Breast epithelium (tissue), 4 donors: ENCODE data around the gene ANKS1B. TPM values are rescaled to one million over a fixed set of nuclear protein-coding genes. Genes with fewer than 3 reads are reported as not detected.
"Not testable (repeated sequence)": the region's sequence is repeated elsewhere in the genome, so short reads cannot be mapped to it uniquely, and the experiment has no call there.

Source experiments
- DNase-seq, 2 donors: peaks; one replicate each; pipeline ENCODE4 v3.0.0-alpha.2; 2019; ENCODE audit warnings: low spot score in 2 of 2
- H3K27ac ChIP-seq, 2 donors: fragments of 200-600 bp; sonication (generic) in 1 of 2; one replicate each; pipeline ENCODE4 v1.5.1; 2016 to 2019; ENCODE audit warnings: mild to moderate bottlenecking in 1 of 2
- H3K27me3 ChIP-seq, 2 donors: fragments of 200-600 bp; sonication (generic) in 1 of 2; one replicate each; pipeline versions ENCODE4 v1.5.1 to v1.6.0; 2017 to 2019; ENCODE audit warnings: control low read depth in 1 of 2, mild to moderate bottlenecking in 1 of 2
- H3K36me3 ChIP-seq: fragments of 200-600 bp; one replicate; pipeline ENCODE4 v1.5.1; 2019
- H3K4me1 ChIP-seq, 2 donors: fragments of 200-600 bp; sonication (generic); one replicate each; pipeline ENCODE4 v1.5.1; 2016 to 2019; ENCODE audit warnings: control low read depth in 1 of 2
- H3K4me3 ChIP-seq, 3 donors: fragments of 200-600 bp; sonication (generic); 1 replicate in 2 of 3; 2 replicates in 1 of 3; pipeline ENCODE4 v1.5.1; 2016 to 2019; ENCODE audit warnings: mild to moderate bottlenecking in 3 of 3, moderate library complexity in 2 of 3
- H3K9me3 ChIP-seq, 2 donors: fragments of 200-600 bp; sonication (generic) in 1 of 2; one replicate each; pipeline ENCODE4 v1.5.1; 2016 to 2019; ENCODE audit warnings: control low read depth in 1 of 2
- POLR2A ChIP-seq: fragments of 450-650 bp; IDR thresholded peaks from one replicate; pipeline ENCODE4 v1.6.1; 2016; ENCODE audit warnings: antibody characterized with exemption, mild to moderate bottlenecking, moderate library complexity
- POLR2AphosphoS5 ChIP-seq, 3 donors: sonication (generic); formaldehyde crosslinking; IDR thresholded peaks; one replicate each; pipeline ENCODE4 v1.6.1; 2017; ENCODE audit warnings: antibody characterized with exemption in 3 of 3
- intact Hi-C: fragments of 100-400 bp; cut with DNase I; formaldehyde crosslinking; loops from one replicate; pipeline ENCODE4 v1.15.1; 2023; ENCODE audit warnings: low total_unique reads
- total RNA-seq, 3 donors: library from RNA; depleted of rRNA; stranded (reverse); fragments of >200 nt; gene quantifications; one replicate each; pipeline ENCODE4 v1.1.0, GENCODE V29; 2016
- TF ChIP-seq, protein P1 (sequence below), 3 donors: fragments of 450-650 bp; IDR thresholded peaks; one replicate each; pipeline ENCODE4 v1.5.1; 2016 to 2017; ENCODE audit warnings: antibody characterized with exemption in 3 of 3, mild to moderate bottlenecking in 3 of 3, moderate library complexity in 3 of 3

The ANKS1B gene
- total RNA-seq, 3 donors from 2014 or later, result 16.6 to 115 (median 32.4) TPM

- TF ChIP-seq POLR2AphosphoS5 (IDR thresholded peaks at IDR 0.05) (no peak), POLR2A (no peak)
- TF ChIP-seq, protein P1, sequence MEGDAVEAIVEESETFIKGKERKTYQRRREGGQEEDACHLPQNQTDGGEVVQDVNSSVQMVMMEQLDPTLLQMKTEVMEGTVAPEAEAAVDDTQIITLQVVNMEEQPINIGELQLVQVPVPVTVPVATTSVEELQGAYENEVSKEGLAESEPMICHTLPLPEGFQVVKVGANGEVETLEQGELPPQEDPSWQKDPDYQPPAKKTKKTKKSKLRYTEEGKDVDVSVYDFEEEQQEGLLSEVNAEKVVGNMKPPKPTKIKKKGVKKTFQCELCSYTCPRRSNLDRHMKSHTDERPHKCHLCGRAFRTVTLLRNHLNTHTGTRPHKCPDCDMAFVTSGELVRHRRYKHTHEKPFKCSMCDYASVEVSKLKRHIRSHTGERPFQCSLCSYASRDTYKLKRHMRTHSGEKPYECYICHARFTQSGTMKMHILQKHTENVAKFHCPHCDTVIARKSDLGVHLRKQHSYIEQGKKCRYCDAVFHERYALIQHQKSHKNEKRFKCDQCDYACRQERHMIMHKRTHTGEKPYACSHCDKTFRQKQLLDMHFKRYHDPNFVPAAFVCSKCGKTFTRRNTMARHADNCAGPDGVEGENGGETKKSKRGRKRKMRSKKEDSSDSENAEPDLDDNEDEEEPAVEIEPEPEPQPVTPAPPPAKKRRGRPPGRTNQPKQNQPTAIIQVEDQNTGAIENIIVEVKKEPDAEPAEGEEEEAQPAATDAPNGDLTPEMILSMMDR (IDR thresholded peaks at IDR 0.05), result no peak
- Histone ChIP-seq H3K27ac (no peak overlapping the region), H3K36me3 (no peaks in the 10 kb centered on the region), H3K27me3 (no peaks in the 10 kb centered on the region), H3K9me3 (no peaks in the 10 kb centered on the region), H3K4me1 (no peaks in the 10 kb centered on the region), H3K4me3 (no peak overlapping the region)
- intact Hi-C loops, result no loop called here
- DNase-seq, result no peak
Measured at GRCh38 chr12:100020370-100020769, 35.6 kb upstream of the ANKS1B start.

GRCh38 chr12:100017056-100017455 lies 32.3 kb upstream of the ANKS1B start:
- no peak overlapping the region for H3K27ac ChIP-seq
- H3K9me3 ChIP-seq, result no peaks in the 10 kb centered on the region
- no peaks in the 10 kb centered on the region for H3K36me3 ChIP-seq
- no peak for DNase-seq
- no peak overlapping the region for H3K4me3 ChIP-seq
- TF ChIP-seq POLR2A (no peak), POLR2AphosphoS5 (IDR thresholded peaks at IDR 0.05) (no peak)
- TF ChIP-seq, protein P1 (IDR thresholded peaks at IDR 0.05), result no peak
- H3K4me1 ChIP-seq, result no peaks in the 10 kb centered on the region
- intact Hi-C loops, result no loop called here
- H3K27me3 ChIP-seq, result no peaks in the 10 kb centered on the region

GRCh38 chr12:100016304-100016703 lies 31.6 kb upstream of the ANKS1B start:
- H3K27ac ChIP-seq, intact Hi-C loops, H3K27me3 ChIP-seq, H3K4me1 ChIP-seq, H3K4me3 ChIP-seq, DNase-seq, H3K9me3 ChIP-seq, H3K36me3 ChIP-seq: not testable (repeated sequence)

DNA sequence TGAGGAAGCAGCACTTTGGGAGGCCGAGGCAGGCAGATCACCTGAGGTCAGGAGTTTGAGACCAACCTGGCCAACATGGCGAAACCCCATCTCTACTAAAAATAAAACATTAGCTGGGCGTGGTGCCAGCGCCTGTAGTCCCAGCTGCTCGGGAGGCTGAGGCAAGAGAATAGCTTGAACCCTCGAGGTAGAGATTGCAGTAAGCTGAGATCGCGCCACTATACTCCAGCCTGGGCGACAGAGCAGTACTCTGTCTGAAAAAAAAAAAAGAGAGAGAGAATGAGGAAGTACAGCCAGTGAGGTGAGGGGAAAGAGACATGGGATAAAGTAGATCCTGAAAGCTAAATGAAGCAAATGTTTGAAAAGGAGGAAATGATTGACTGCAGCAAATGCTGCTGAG lies 21.1 kb upstream of the ANKS1B start:
- H3K27ac ChIP-seq, H3K9me3 ChIP-seq, DNase-seq, H3K4me1 ChIP-seq, intact Hi-C loops, H3K27me3 ChIP-seq, H3K36me3 ChIP-seq, H3K4me3 ChIP-seq: not testable (repeated sequence)

- TF ChIP-seq POLR2A (no peak), POLR2AphosphoS5 (IDR thresholded peaks at IDR 0.05) (no peak)
- Histone ChIP-seq H3K27me3 (no peaks in the 10 kb centered on the region), H3K36me3 (no peaks in the 10 kb centered on the region), H3K27ac (no peak overlapping the region), H3K4me1 (no peaks in the 10 kb centered on the region), H3K9me3 (peaks cover 7 to 14% of the 10 kb centered on the region in 2 donors), H3K4me3 (no peak overlapping the region)
- intact Hi-C loops, result no loop called here
- no peak for DNase-seq
Measured at GRCh38 chr12:99997806-99998205, 13.1 kb upstream of the ANKS1B start.

GRCh38 chr12:99996095-99996494 lies 11.4 kb upstream of the ANKS1B start:
- no peak for DNase-seq
- no peak for TF ChIP-seq POLR2AphosphoS5 (IDR thresholded peaks at IDR 0.05)
- TF ChIP-seq, protein P1 (IDR thresholded peaks at IDR 0.05), result no peak
- no peak for TF ChIP-seq POLR2A
- peaks cover 7 to 14% of the 10 kb centered on the region in 2 donors for H3K9me3 ChIP-seq
- intact Hi-C loops, result no loop called here
- no peaks in the 10 kb centered on the region for H3K36me3 ChIP-seq
- no peaks in the 10 kb centered on the region for H3K4me1 ChIP-seq
- no peaks in the 10 kb centered on the region for H3K27me3 ChIP-seq
- H3K27ac ChIP-seq, result no peak overlapping the region
- H3K4me3 ChIP-seq, result no peak overlapping the region

DNA sequence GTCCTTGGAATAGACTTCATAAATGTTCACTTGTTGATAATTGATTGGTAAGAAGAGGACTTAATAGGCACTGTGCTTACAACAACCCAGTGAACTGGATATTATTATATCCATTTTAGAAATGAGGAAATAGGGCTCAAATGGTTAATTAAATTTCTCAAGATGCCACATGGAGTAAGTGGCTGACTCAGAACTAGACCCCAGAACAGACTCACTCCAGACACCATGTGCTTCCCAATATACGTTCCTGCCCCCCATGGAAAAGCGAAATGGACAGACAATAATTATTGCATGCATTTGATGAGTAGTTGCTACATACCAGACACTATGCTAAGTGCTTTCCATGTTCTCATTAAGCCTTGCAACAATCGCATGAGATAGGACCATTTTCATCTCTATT lies 895 bp upstream of the ANKS1B start:
- intact Hi-C loops, result no loop called here
- Histone ChIP-seq H3K27ac (no peak overlapping the region), H3K9me3 (no peaks in the 10 kb centered on the region), H3K4me3 (peak overlapping the region; percentile 53 to 84 (median 72)), H3K4me1 (no peaks in the 10 kb centered on the region), H3K27me3 (no peaks in the 10 kb centered on the region), H3K36me3 (no peaks in the 10 kb centered on the region)
- DNase-seq, result no peak
- TF ChIP-seq POLR2A (no peak), POLR2AphosphoS5 (IDR thresholded peaks at IDR 0.05) (no peak)
- TF ChIP-seq, protein P1 (IDR thresholded peaks at IDR 0.05), result no peak
